SK-N-SH treated with all-trans-retinoic acid at 6 μM for 48 hours (cell line): ENCODE results near the gene CAMK2A.

ENCODE experiments used
- ATAC-seq: fragments of 200-7000 bp; cut with Tn5 transposase; 3 replicates; pipeline ENCODE4 v1.9.1; 2020; ENCODE audit warnings: mild to moderate bottlenecking, moderate library complexity
- ARNTL ChIP-seq: fragments of 450-650 bp; formaldehyde crosslinking; IDR thresholded peaks from 2 replicates; pipeline ENCODE4 v1.5.0; 2020; ENCODE audit warnings: low read depth, mild to moderate bottlenecking, moderate library complexity, borderline replicate concordance
- BACH2 ChIP-seq: fragments of 250-450 bp; sonication (Bioruptor Pico); IDR thresholded peaks from 2 replicates; pipeline ENCODE4 v1.9.0; 2021; ENCODE audit warnings: mild to moderate bottlenecking, borderline replicate concordance
- CREB5 ChIP-seq: fragments of 250-450 bp; sonication (Bioruptor Pico); IDR thresholded peaks from 2 replicates; pipeline ENCODE4 v1.5.1; 2020; ENCODE audit warnings: low read depth, mild to moderate bottlenecking, moderate library complexity
- CSDC2 ChIP-seq: fragments of 250-450 bp; sonication (Bioruptor Pico); IDR thresholded peaks from 2 replicates; pipeline ENCODE4 v1.5.0; 2020; ENCODE audit warnings: mild to moderate bottlenecking, moderate library complexity
- CSRNP3 ChIP-seq: fragments of 250-450 bp; sonication (Bioruptor Pico); IDR thresholded peaks from 2 replicates; pipeline ENCODE4 v1.5.1; 2021; ENCODE audit warnings: mild to moderate bottlenecking, moderate library complexity
- ESRRG ChIP-seq: fragments of 250-450 bp; sonication (Bioruptor Pico); IDR thresholded peaks from 2 replicates; pipeline ENCODE4 v1.6.1; 2021; ENCODE audit warnings: mild to moderate bottlenecking
- GLIS3 ChIP-seq: fragments of 250-450 bp; sonication (Bioruptor Pico); IDR thresholded peaks from 2 replicates; pipeline ENCODE4 v1.5.0; 2020; ENCODE audit warnings: mild to moderate bottlenecking, moderate library complexity
- ISL1 ChIP-seq: fragments of 250-450 bp; sonication (Bioruptor Pico); IDR thresholded peaks from 2 replicates; pipeline ENCODE4 v2.1.2; 2022; ENCODE audit warnings: mild to moderate bottlenecking, moderate library complexity
- OSR1 ChIP-seq: fragments of 250-450 bp; sonication (Bioruptor Pico); IDR thresholded peaks from 2 replicates; pipeline ENCODE4 v1.8.0; 2022; ENCODE audit warnings: moderate library complexity, mild to moderate bottlenecking, inconsistent platforms
- PATZ1 ChIP-seq: fragments of 250-450 bp; sonication (Bioruptor Pico); IDR thresholded peaks from 2 replicates; pipeline ENCODE4 v1.8.0; 2020; ENCODE audit warnings: mild to moderate bottlenecking, moderate library complexity, borderline replicate concordance
- POU6F1 ChIP-seq: fragments of 250-450 bp; sonication (Bioruptor Pico); IDR thresholded peaks from 2 replicates; pipeline ENCODE4 v1.8.0; 2021; ENCODE audit warnings: low read depth, mild to moderate bottlenecking, moderate library complexity, borderline replicate concordance
- PPARA ChIP-seq: fragments of 250-450 bp; sonication (Bioruptor Pico); IDR thresholded peaks from 2 replicates; pipeline ENCODE4 v1.5.0; 2020; ENCODE audit warnings: mild to moderate bottlenecking, borderline replicate concordance
- RARB ChIP-seq: fragments of 250-450 bp; sonication (Bioruptor Pico); IDR thresholded peaks from 2 replicates; pipeline ENCODE4 v1.8.0; 2021; ENCODE audit warnings: mild to moderate bottlenecking, moderate library complexity
- SNAI2 ChIP-seq: fragments of 250-450 bp; sonication (Bioruptor Pico); IDR thresholded peaks from 2 replicates; pipeline ENCODE4 v1.5.0; 2020; ENCODE audit warnings: mild to moderate bottlenecking, moderate library complexity
- TCF4 ChIP-seq: fragments of 250-450 bp; sonication (Bioruptor Pico); IDR thresholded peaks from 2 replicates; pipeline ENCODE4 v1.8.0; 2021; ENCODE audit warnings: mild to moderate bottlenecking, moderate library complexity, borderline replicate concordance
- TOX ChIP-seq: fragments of 250-450 bp; sonication (Bioruptor Pico); IDR thresholded peaks from 2 replicates; pipeline ENCODE4 v1.8.0; 2021; ENCODE audit warnings: mild to moderate bottlenecking, moderate library complexity, borderline replicate concordance
- TSHZ2 ChIP-seq: fragments of 250-450 bp; sonication (Bioruptor Pico); IDR thresholded peaks from 2 replicates; pipeline ENCODE4 v1.5.0; 2020; ENCODE audit warnings: mild to moderate bottlenecking, moderate library complexity
- ZC3H10 ChIP-seq: fragments of 250-450 bp; sonication (Bioruptor Pico); IDR thresholded peaks from 2 replicates; pipeline ENCODE4 v1.5.1; 2021; ENCODE audit warnings: mild to moderate bottlenecking, moderate library complexity
- ZFP30 ChIP-seq: fragments of 450-650 bp; formaldehyde crosslinking; IDR thresholded peaks from 2 replicates; pipeline ENCODE4 v1.5.0; 2022; ENCODE audit warnings: mild to moderate bottlenecking, moderate library complexity
- ZNF565 ChIP-seq: fragments of 450-650 bp; formaldehyde crosslinking; conservative IDR thresholded peaks from 2 replicates; pipeline ENCODE4 v1.5.0; 2020; ENCODE audit warnings: low read depth, mild to moderate bottlenecking, moderate library complexity
- ZNF70 ChIP-seq: fragments of 450-650 bp; formaldehyde crosslinking; IDR thresholded peaks from 2 replicates; pipeline ENCODE4 v1.5.0; 2020; ENCODE audit warnings: mild to moderate bottlenecking, moderate library complexity
- ZNF8 ChIP-seq: fragments of 450-650 bp; formaldehyde crosslinking; IDR thresholded peaks from 2 replicates; pipeline ENCODE4 v1.5.0; 2020; ENCODE audit warnings: mild to moderate bottlenecking, moderate library complexity

The CAMK2A gene

GRCh38 chr5:150288361-150288760 lies 1.2 kb downstream of the CAMK2A start:
- no peak for ATAC-seq
- TF ChIP-seq ARNTL (CRISPR knock-in tag) (no peak), POU6F1 (CRISPR knock-in tag) (no peak), ISL1 (CRISPR knock-in tag) (no peak), ESRRG (CRISPR knock-in tag) (no peak), CSRNP3 (CRISPR knock-in tag) (no peak), ZNF8 (CRISPR knock-in tag) (no peak), CREB5 (CRISPR knock-in tag) (no peak), TCF4 (CRISPR knock-in tag) (no peak), ZNF565 (CRISPR knock-in tag) (no peak), ZC3H10 (CRISPR knock-in tag) (no peak), CSDC2 (CRISPR knock-in tag) (no peak), ZFP30 (no peak), SNAI2 (no peak), TOX (CRISPR knock-in tag) (no peak), RARB (CRISPR knock-in tag) (no peak), PPARA (CRISPR knock-in tag) (no peak), ZNF70 (no peak), GLIS3 (CRISPR knock-in tag) (no peak), PATZ1 (no peak), BACH2 (CRISPR knock-in tag) (no peak)

- ATAC-seq = peak; percentile 86
- TF ChIP-seq ARNTL (CRISPR knock-in tag) (no peak), POU6F1 (CRISPR knock-in tag) (no peak), ZFP30 (no peak), GLIS3 (CRISPR knock-in tag) (no peak), TSHZ2 (no peak), TCF4 (CRISPR knock-in tag) (no peak), ZNF565 (CRISPR knock-in tag) (no peak), ZNF70 (no peak), PATZ1 (no peak), ESRRG (CRISPR knock-in tag) (no peak), CREB5 (CRISPR knock-in tag) (no peak), OSR1 (CRISPR knock-in tag) (no peak)
These were observed 2.8 kb downstream of the CAMK2A start for GRCh38 chr5:150286820-150287219.
